Activated naive CD4-positive, alpha-beta T cell treated with anti-CD3 and anti-CD28 coated beads, Interleukin-2, amount 10 ng/mL, durations not matched to agents 7 days and 5 days (primary cell): ENCODE measurements around the gene GUCD1.

ENCODE experiments used
- CTCF ChIA-PET: fragments of 350-600 bp; sonication (Branson Sonifier 250); formaldehyde crosslinking; loops from one replicate; lab custom pipeline; 2021; ENCODE audit warnings: antibody characterized with exemption; lab: Charles Lee
- DNase-seq: peaks from one replicate; pipeline ENCODE4 v3.0.0-alpha.2; 2020
- H3K27ac Mint-ChIP-seq: one replicate; pipeline ENCODE4 v1.8.0; 2021; ENCODE audit warnings: mild to moderate bottlenecking, moderate library complexity, mixed read lengths
- H3K27me3 Mint-ChIP-seq: one replicate; pipeline ENCODE4 v1.8.0; 2021; ENCODE audit warnings: mild to moderate bottlenecking, mixed read lengths
- H3K36me3 Mint-ChIP-seq: one replicate; pipeline ENCODE4 v1.8.0; 2021; ENCODE audit warnings: mixed read lengths
- H3K4me1 Mint-ChIP-seq: one replicate; pipeline ENCODE4 v1.8.0; 2021; ENCODE audit warnings: mixed read lengths
- H3K4me3 Mint-ChIP-seq: one replicate; pipeline ENCODE4 v1.8.0; 2021; ENCODE audit warnings: mild to moderate bottlenecking, moderate library complexity, mixed read lengths
- H3K9me3 Mint-ChIP-seq: one replicate; pipeline ENCODE4 v1.8.0; 2021; ENCODE audit warnings: mixed read lengths

Gene GUCD1

DNA sequence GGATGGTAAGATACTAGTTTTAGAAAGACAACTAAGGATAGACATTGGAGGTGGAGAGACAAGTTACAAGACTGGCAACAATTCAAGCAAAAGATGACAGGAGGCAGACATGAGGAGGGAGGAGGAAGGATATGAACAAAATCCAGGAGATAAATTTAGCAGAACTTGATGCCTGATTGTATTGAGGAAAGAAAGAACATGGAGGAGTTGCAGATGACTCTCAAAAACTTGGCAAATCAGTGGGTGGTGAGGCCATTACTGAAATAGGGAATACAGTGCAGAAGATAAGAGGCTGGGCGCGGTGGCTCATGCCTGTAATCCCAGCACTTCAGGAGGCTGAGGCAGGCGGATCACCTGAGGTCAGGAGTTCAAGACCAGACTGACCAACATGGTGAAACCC lies 62.5 kb downstream of the GUCD1 start:
- no peak for DNase-seq
- Mint-ChIP-seq H3K27ac (no peak overlapping the region), H3K36me3 (no peaks in the 10 kb centered on the region), H3K9me3 (no peaks in the 10 kb centered on the region), H3K27me3 (peaks cover 63% of the 10 kb centered on the region), H3K4me3 (no peak overlapping the region), H3K4me1 (no peaks in the 10 kb centered on the region)
- CTCF ChIA-PET = no interaction called here
